NCI-H2029 (cell line): ENCODE measurements around the gene SORBS1.

ENCODE experiments used
- DNase-seq: peaks from one replicate; lab custom pipeline; 2025; lab: John Stamatoyannopoulos, UW

The SORBS1 gene

GRCh38 chr10:95315509-95315908 lies 245.7 kb downstream of the SORBS1 start:
- no peak for DNase-seq

- DNase-seq = peak; percentile 23
Observed at GRCh38 chr10:95314192-95314918, 246.8 kb downstream of the SORBS1 start.

GRCh38 chr10:95312986-95313495 lies 248.1 kb downstream of the SORBS1 start:
- no peak for DNase-seq

GRCh38 chr10:95312257-95312656 lies 248.9 kb downstream of the SORBS1 start:
- DNase-seq = no peak

- DNase-seq = no peak
Observed at GRCh38 chr10:95309958-95310357, 251.2 kb downstream of the SORBS1 start.

GRCh38 chr10:95308389-95309302 lies 252.5 kb downstream of the SORBS1 start:
- DNase-seq = no peak

GRCh38 chr10:95306851-95307250 lies 254.3 kb downstream of the SORBS1 start:
- no peak for DNase-seq

- DNase-seq = no peak
Observed at GRCh38 chr10:95306318-95306650, 254.9 kb downstream of the SORBS1 start.

- DNase-seq = no peak
Observed at GRCh38 chr10:95305606-95306317, 255.4 kb downstream of the SORBS1 start.

- DNase-seq = no peak
Observed at GRCh38 chr10:95304976-95305375, 256.2 kb downstream of the SORBS1 start.

GRCh38 chr10:95304463-95304862 lies 256.7 kb downstream of the SORBS1 start:
- DNase-seq = no peak

GRCh38 chr10:95303950-95304349 lies 257.2 kb downstream of the SORBS1 start:
- DNase-seq = no peak

GRCh38 chr10:95303535-95303934 lies 257.6 kb downstream of the SORBS1 start:
- no peak for DNase-seq

GRCh38 chr10:95300022-95300539 lies 261.1 kb downstream of the SORBS1 start:
- DNase-seq = no peak

GRCh38 chr10:95297402-95297801 lies 263.8 kb downstream of the SORBS1 start:
- no peak for DNase-seq

GRCh38 chr10:95296764-95297163 lies 264.4 kb downstream of the SORBS1 start:
- no peak for DNase-seq

- peak; percentile 64 for DNase-seq
Observed at GRCh38 chr10:95295031-95295755, 266.0 kb downstream of the SORBS1 start.

- DNase-seq = no peak
Observed at GRCh38 chr10:95293631-95294030, 267.5 kb downstream of the SORBS1 start.

GRCh38 chr10:95291365-95292039 lies 269.7 kb downstream of the SORBS1 start:
- no peak for DNase-seq

GRCh38 chr10:95290461-95291364 lies 270.5 kb downstream of the SORBS1 start, which contains the start of gene PDLIM1:
PDLIM1 (minus strand) TSS chr10:95291003; CDS start chr10:95290915, 88 bp downstream.
- DNase-seq = no peak
